Tibial nerve (tissue), 4 donors: Measurements from ENCODE around the gene PRKCH. TPM values are rescaled to one million over a fixed set of nuclear protein-coding genes. Genes with fewer than 3 reads are reported as not detected.
A peak's percentile ranks its signal among the peaks of the same experiment; 100 is the strongest.

Experiments
- DNase-seq, 2 donors: peaks; one replicate each; pipeline ENCODE4 v3.0.0-alpha.2; 2019; ENCODE audit warnings: low spot score in 2 of 2
- H3K27ac ChIP-seq, 4 donors: fragments of 200-600 bp; sonication (generic) in 3 of 4; one replicate each; pipeline ENCODE4 v1.5.1; 2017 to 2019; ENCODE audit warnings: mild to moderate bottlenecking in 1 of 4
- H3K27me3 ChIP-seq, 2 donors: fragments of 200-600 bp; sonication (generic) in 1 of 2; one replicate each; pipeline versions ENCODE4 v1.5.1 to v1.6.0; 2017 to 2019
- H3K36me3 ChIP-seq, 3 donors: fragments of 200-600 bp; sonication (generic); one replicate each; pipeline ENCODE4 v1.5.1; 2018 to 2019
- H3K4me1 ChIP-seq, 4 donors: fragments of 200-600 bp; sonication (generic) in 3 of 4; one replicate each; pipeline ENCODE4 v1.5.1; 2017 to 2019
- H3K4me3 ChIP-seq, 4 donors: fragments of 200-600 bp; sonication (generic) in 3 of 4; one replicate each; pipeline ENCODE4 v1.5.1; 2017 to 2019; ENCODE audit warnings: mild to moderate bottlenecking in 1 of 4, moderate library complexity in 1 of 4
- H3K9me3 ChIP-seq, 4 donors: fragments of 200-600 bp; sonication (generic) in 3 of 4; one replicate each; pipeline ENCODE4 v1.5.1; 2017 to 2019
- CTCF ChIP-seq, 5 experiments: fragments of 200-600 bp in 3 of 5; fragments of 450-650 bp in 2 of 5; sonication (generic) in 3 of 5; IDR thresholded peaks; one replicate each; pipeline ENCODE4 v1.5.1; 2016 to 2019; ENCODE audit warnings: antibody characterized with exemption in 5 of 5, mild to moderate bottlenecking in 3 of 5, moderate library complexity in 2 of 5
- EP300 ChIP-seq, 2 donors: sonication (generic); formaldehyde crosslinking; IDR thresholded peaks; one replicate each; pipeline ENCODE4 v1.6.1; 2017; ENCODE audit warnings: antibody characterized with exemption in 2 of 2, mild to moderate bottlenecking in 1 of 2
- POLR2A ChIP-seq, 2 donors: fragments of 450-650 bp; IDR thresholded peaks; one replicate each; pipeline ENCODE4 v1.6.1; 2017; ENCODE audit warnings: antibody characterized with exemption in 2 of 2, mild to moderate bottlenecking in 2 of 2, moderate library complexity in 2 of 2
- WGBS, 2 donors: methylation state at CpG; one replicate each; pipeline ENCODE4 v1.1.5; 2018; 5-methylcytosine and 5-hydroxymethylcytosine counted together
- total RNA-seq, 4 donors: library from RNA; depleted of rRNA; stranded (reverse); fragments of >200 nt; gene quantifications; one replicate each; pipeline ENCODE4 v1.1.0, GENCODE V29; 2016

PRKCH gene
- total RNA-seq, 4 donors from 2014 or later = 26.4 to 33.9 (median 29.2) TPM

- no peaks in the 10 kb centered on the region for H3K36me3 ChIP-seq
- 93 to 95% methylated on average over 7 of the region's 7 CpGs for WGBS, 2 donors
- no peaks in the 10 kb centered on the region for H3K27me3 ChIP-seq
- no peak for DNase-seq
- H3K4me1 ChIP-seq = peaks cover 0 to 32% (median 16%) of the 10 kb centered on the region in 4 donors
- no peak overlapping the region for H3K27ac ChIP-seq
- H3K4me3 ChIP-seq = no peak overlapping the region
- TF ChIP-seq CTCF (IDR thresholded peaks at IDR 0.05) (no peak), EP300 (IDR thresholded peaks at IDR 0.05) (no peak), POLR2A (IDR thresholded peaks at IDR 0.05) (no peak)
- no peaks in the 10 kb centered on the region for H3K9me3 ChIP-seq
These were observed 146.9 kb downstream of the PRKCH start for GRCh38 chr14:61468063-61468825.

GRCh38 chr14:61469781-61470180 is 148.4 kb downstream of the PRKCH start:
- WGBS, 2 donors = 80 to 83% methylated on average over 6 of the region's 6 CpGs
- no peaks in the 10 kb centered on the region for H3K36me3 ChIP-seq
- no peak overlapping the region for H3K4me3 ChIP-seq
- peak overlapping the region in 1 of 4 donors; percentile 78 for H3K27ac ChIP-seq
- no peaks in the 10 kb centered on the region for H3K9me3 ChIP-seq
- H3K4me1 ChIP-seq = peaks cover 0 to 32% (median 16%) of the 10 kb centered on the region in 4 donors
- no peak for TF ChIP-seq EP300 (IDR thresholded peaks at IDR 0.05)
- TF ChIP-seq CTCF (IDR thresholded peaks at IDR 0.05) = no peak
- TF ChIP-seq POLR2A (IDR thresholded peaks at IDR 0.05) = no peak
- H3K27me3 ChIP-seq = no peaks in the 10 kb centered on the region
- DNase-seq = no peak

GRCh38 chr14:61470261-61470960 is 149.0 kb downstream of the PRKCH start:
- WGBS, 2 donors = 14 to 18% methylated on average over 13 of the region's 13 CpGs
- TF ChIP-seq POLR2A (IDR thresholded peaks at IDR 0.05) (no peak), EP300 (IDR thresholded peaks at IDR 0.05) (no peak), CTCF (IDR thresholded peaks at IDR 0.05) (no peak)
- H3K4me3 ChIP-seq = peak overlapping the region in 1 of 4 donors; percentile 30
- no peaks in the 10 kb centered on the region for H3K27me3 ChIP-seq
- no peaks in the 10 kb centered on the region for H3K9me3 ChIP-seq
- no peaks in the 10 kb centered on the region for H3K36me3 ChIP-seq
- H3K27ac ChIP-seq = peak overlapping the region in 3 of 4 donors; percentile 47 to 78 (median 71)
- no peak for DNase-seq
- H3K4me1 ChIP-seq = peaks cover 0 to 34% (median 18%) of the 10 kb centered on the region in 4 donors

GRCh38 chr14:61470961-61471293 is 149.5 kb downstream of the PRKCH start:
- DNase-seq = no peak
- H3K27me3 ChIP-seq = no peaks in the 10 kb centered on the region
- peak overlapping the region in 3 of 4 donors; percentile 47 to 78 (median 71) for H3K27ac ChIP-seq
- H3K9me3 ChIP-seq = no peaks in the 10 kb centered on the region
- WGBS, 2 donors = 44 to 48% methylated on average over 3 of the region's 3 CpGs
- H3K4me1 ChIP-seq = peaks cover 0 to 39% (median 22%) of the 10 kb centered on the region in 4 donors
- H3K4me3 ChIP-seq = no peak overlapping the region
- no peaks in the 10 kb centered on the region for H3K36me3 ChIP-seq
- no peak for TF ChIP-seq POLR2A (IDR thresholded peaks at IDR 0.05)
- no peak for TF ChIP-seq EP300 (IDR thresholded peaks at IDR 0.05)
- no peak for TF ChIP-seq CTCF (IDR thresholded peaks at IDR 0.05)
